Pancreas (tissue), 10 donors: ENCODE data around the gene TFEB. TPM values are rescaled to one million over a fixed set of nuclear protein-coding genes. Genes with fewer than 3 reads are reported as not detected.
A peak's percentile ranks its signal among the peaks of the same experiment; 100 is the strongest.

ENCODE experiments used
- ATAC-seq, 4 donors: fragments of 200-7000 bp; cut with Tn5 transposase; one replicate each; pipeline versions ENCODE4 v1.8.0 to v1.9.1; 2020; ENCODE audit warnings: mild to moderate bottlenecking in 4 of 4, moderate library complexity in 4 of 4
- DNase-seq, 6 donors: peaks; one replicate each; pipeline ENCODE4 v3.0.0-alpha.2; 2020
- FAIRE-seq: peaks from 2 replicates; lab custom pipeline; 2012; peaks lifted over from hg19 to GRCh38; lab: Jason Lieb, UNC
- H3K27ac ChIP-seq, 4 donors: fragments of 200-600 bp; sonication (generic); 1 replicate in 3 of 4; 2 replicates in 1 of 4; pipeline versions ENCODE4 v1.5.0 to v1.8.0; 2020
- H3K27me3 ChIP-seq, 4 donors: fragments of 200-600 bp; one replicate each; pipeline ENCODE4 v1.8.0; 2021
- H3K36me3 ChIP-seq, 3 donors: fragments of 200-600 bp; sonication (generic) in 1 of 3; one replicate each; pipeline versions ENCODE4 v1.5.0 to v1.8.0; 2020 to 2021
- H3K4me1 ChIP-seq, 3 donors: fragments of 200-600 bp; one replicate each; pipeline ENCODE4 v1.8.0; 2021
- H3K4me3 ChIP-seq, 4 donors: fragments of 200-600 bp; sonication (generic) in 2 of 4; one replicate each; pipeline versions ENCODE4 v1.5.0 to v1.8.0; 2020 to 2021
- H3K9me3 ChIP-seq, 4 donors: fragments of 200-600 bp; one replicate each; pipeline ENCODE4 v1.8.0; 2021
- WGBS, 2 donors: extraction: QIAGEN DNeasy Blood & Tissue Kit; methylation state at CpG; one replicate each; pipeline ENCODE4 v1.1.7; 2013; 5-methylcytosine and 5-hydroxymethylcytosine counted together
- intact Hi-C, 3 donors: fragments of 100-400 bp; cut with DNase I; formaldehyde crosslinking; loops; one replicate each; pipeline versions ENCODE4 v1.11.1 to v1.14.2; 2022
- polyA plus RNA-seq, 2 donors: library from polyadenylated mRNA; stranded (reverse); fragments of 200-250 nt; gene quantifications; one replicate each; pipeline ENCODE4 v1.2.3, GENCODE V29; 2013
- total RNA-seq, 6 donors: library from RNA; stranded (reverse); fragmentation: NEBNext Ultra II Directional in 4 of 6; extraction: Animal tissue kit (Norgen Biotek cat#: 25700) in 4 of 6; gene quantifications; one replicate each; pipeline versions ENCODE4 v1.2.1 to v1.2.4, GENCODE V29; 2021 to 2023
- TF ChIP-seq, protein P1 (sequence below), 4 donors: fragments of 200-600 bp; sonication (generic) in 3 of 4; IDR thresholded peaks; one replicate each; pipeline versions ENCODE4 v1.5.0 to v1.8.0; 2021; ENCODE audit warnings: antibody characterized with exemption in 4 of 4
- donor health status: healthy with polysubstance abuse.
- donor health status: DM: no; HTN: no; CAD: no; lungs with moderate emphysema.
- donor health status: DM: no; HTN: no; CAD: no.
- donor health status: control.
- donor health status: control.
- donor health status: Bipolar disorder and iron deficiency.
- donor health status: DM: yes; HTN: yes; CAD: no.
- donor health status: DM: no; HTN: no; CAD: no.
- donor health status: DM: no; HTN: no; CAD: no.
- donor health status: DM: yes; HTN: yes; CAD: no.

The TFEB gene
- total and polyA plus RNA-seq, 8 donors, result 6.5 to 49.4 (median 11.6) TPM

DNA sequence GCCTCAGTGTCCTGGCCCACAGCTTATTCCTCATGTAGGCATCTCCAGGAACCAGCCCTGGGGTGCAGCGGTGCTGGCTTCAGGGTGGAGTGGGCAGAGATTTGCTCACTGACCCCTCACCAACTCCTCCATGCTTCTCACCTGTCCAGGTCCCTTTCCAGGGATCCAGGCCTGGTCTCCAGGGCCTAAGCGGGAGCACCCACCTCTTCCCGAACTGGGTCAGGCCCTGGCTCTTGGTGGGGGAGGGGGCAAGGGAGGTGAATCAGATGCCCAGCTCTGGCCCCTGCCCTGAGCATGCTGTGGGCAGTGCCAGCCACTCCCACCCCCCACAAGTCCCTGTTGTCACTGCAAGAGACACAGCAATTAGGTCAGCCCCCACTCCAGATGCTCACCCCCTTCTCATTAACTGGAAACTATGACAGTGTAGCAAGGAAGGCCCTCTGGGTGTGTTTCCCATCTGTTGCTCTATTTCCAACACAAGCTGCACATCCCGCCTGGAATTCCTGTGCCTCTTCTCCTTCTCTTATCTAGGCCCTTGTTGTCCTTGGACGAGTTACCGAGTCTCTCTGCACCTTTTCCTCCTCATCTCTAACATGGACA lies 60.1 kb downstream of the TFEB start:
- DNase-seq (peak in 1 of 6 donors; percentile 35), ATAC-seq (peak in 2 of 4 donors; percentile 29 to 50), FAIRE-seq (no peak)
- H3K27ac ChIP-seq, result no peak overlapping the region
- no peaks in the 10 kb centered on the region for H3K4me1 ChIP-seq
- TF ChIP-seq, protein P1, sequence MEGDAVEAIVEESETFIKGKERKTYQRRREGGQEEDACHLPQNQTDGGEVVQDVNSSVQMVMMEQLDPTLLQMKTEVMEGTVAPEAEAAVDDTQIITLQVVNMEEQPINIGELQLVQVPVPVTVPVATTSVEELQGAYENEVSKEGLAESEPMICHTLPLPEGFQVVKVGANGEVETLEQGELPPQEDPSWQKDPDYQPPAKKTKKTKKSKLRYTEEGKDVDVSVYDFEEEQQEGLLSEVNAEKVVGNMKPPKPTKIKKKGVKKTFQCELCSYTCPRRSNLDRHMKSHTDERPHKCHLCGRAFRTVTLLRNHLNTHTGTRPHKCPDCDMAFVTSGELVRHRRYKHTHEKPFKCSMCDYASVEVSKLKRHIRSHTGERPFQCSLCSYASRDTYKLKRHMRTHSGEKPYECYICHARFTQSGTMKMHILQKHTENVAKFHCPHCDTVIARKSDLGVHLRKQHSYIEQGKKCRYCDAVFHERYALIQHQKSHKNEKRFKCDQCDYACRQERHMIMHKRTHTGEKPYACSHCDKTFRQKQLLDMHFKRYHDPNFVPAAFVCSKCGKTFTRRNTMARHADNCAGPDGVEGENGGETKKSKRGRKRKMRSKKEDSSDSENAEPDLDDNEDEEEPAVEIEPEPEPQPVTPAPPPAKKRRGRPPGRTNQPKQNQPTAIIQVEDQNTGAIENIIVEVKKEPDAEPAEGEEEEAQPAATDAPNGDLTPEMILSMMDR (IDR thresholded peaks at IDR 0.05), result no peak
- 71 to 76% methylated on average over 6 of the region's 6 CpGs for WGBS, 2 donors
- H3K4me3 ChIP-seq, result no peak overlapping the region
- no peaks in the 10 kb centered on the region for H3K27me3 ChIP-seq
- intact Hi-C loops, result loop anchor here in 2 of 3 donors (5.0 to 10.0 kb wide), 2 partner anchors 63 to 70 kb away; no protein-coding TSS in a partner anchor
- H3K9me3 ChIP-seq, result no peaks in the 10 kb centered on the region
- no peaks in the 10 kb centered on the region for H3K36me3 ChIP-seq

- ATAC-seq (no peak), DNase-seq (peak in 1 of 6 donors; percentile 20), FAIRE-seq (no peak)
- TF ChIP-seq, protein P1 (IDR thresholded peaks at IDR 0.05), result no peak
- 81 to 82% methylated on average over 7 of the region's 7 CpGs for WGBS, 2 donors
- Histone ChIP-seq H3K27me3 (no peaks in the 10 kb centered on the region), H3K9me3 (no peaks in the 10 kb centered on the region), H3K36me3 (no peaks in the 10 kb centered on the region), H3K27ac (no peak overlapping the region), H3K4me3 (no peak overlapping the region), H3K4me1 (no peaks in the 10 kb centered on the region)
- intact Hi-C loops, result loop anchor here in 1 of 3 donors (10.0 kb wide), 1 partner anchor 70 kb away; no protein-coding TSS in a partner anchor
These were observed 61.0 kb downstream of the TFEB start for GRCh38 chr6:41674231-41675000.

- intact Hi-C loops, result loop anchor here in 1 of 3 donors (10.0 kb wide), 1 partner anchor 69 kb away; no protein-coding TSS in a partner anchor
- FAIRE-seq, result no peak
- Histone ChIP-seq H3K27ac (no peak overlapping the region), H3K4me3 (no peak overlapping the region), H3K36me3 (no peaks in the 10 kb centered on the region), H3K4me1 (no peaks in the 10 kb centered on the region), H3K27me3 (no peaks in the 10 kb centered on the region), H3K9me3 (no peaks in the 10 kb centered on the region)
- TF ChIP-seq, protein P1 (IDR thresholded peaks at IDR 0.05), result no peak
- 72 to 90% methylated on average over 5 of the region's 5 CpGs for WGBS, 2 donors
- ATAC-seq, result no peak
- DNase-seq, result no peak
These were observed 61.8 kb downstream of the TFEB start for GRCh38 chr6:41673704-41674000.

GRCh38 chr6:41672816-41673703 lies 62.3 kb downstream of the TFEB start:
- no peak overlapping the region for H3K4me3 ChIP-seq
- no peaks in the 10 kb centered on the region for H3K36me3 ChIP-seq
- 83 to 88% methylated on average over 16 to 17 of the region's 17 CpGs for whole genome bisulfite sequencing, 2 donors
- DNase-seq, result peak in 1 of 6 donors; percentile 44
- no peaks in the 10 kb centered on the region for H3K4me1 ChIP-seq
- TF ChIP-seq, protein P1 (IDR thresholded peaks at IDR 0.05), result no peak
- ATAC-seq, result no peak
- no peaks in the 10 kb centered on the region for H3K9me3 ChIP-seq
- no peaks in the 10 kb centered on the region for H3K27me3 ChIP-seq
- no peak for FAIRE-seq
- intact Hi-C loops, result loop anchor here in 1 of 3 donors (10.0 kb wide), 1 partner anchor 68 kb away; no protein-coding TSS in a partner anchor
- no peak overlapping the region for H3K27ac ChIP-seq
